Stimulated activated CD4-positive, alpha-beta T cell treated with anti-CD3 and anti-CD28 coated beads, TNF-alpha, amount 100 ng/mL, for 1 hour (primary cell): ENCODE results near the gene PCGF3.
"Not testable (repeated sequence)": the region's sequence is repeated elsewhere in the genome, so short reads cannot be mapped to it uniquely, and the experiment has no call there.

Experiments used
- DNase-seq, 3 donors: peaks; one replicate each; pipeline ENCODE4 v3.0.0-alpha.2; 2020; ENCODE audit warnings: low read depth in 3 of 3, low spot score in 1 of 3

Gene PCGF3

DNA sequence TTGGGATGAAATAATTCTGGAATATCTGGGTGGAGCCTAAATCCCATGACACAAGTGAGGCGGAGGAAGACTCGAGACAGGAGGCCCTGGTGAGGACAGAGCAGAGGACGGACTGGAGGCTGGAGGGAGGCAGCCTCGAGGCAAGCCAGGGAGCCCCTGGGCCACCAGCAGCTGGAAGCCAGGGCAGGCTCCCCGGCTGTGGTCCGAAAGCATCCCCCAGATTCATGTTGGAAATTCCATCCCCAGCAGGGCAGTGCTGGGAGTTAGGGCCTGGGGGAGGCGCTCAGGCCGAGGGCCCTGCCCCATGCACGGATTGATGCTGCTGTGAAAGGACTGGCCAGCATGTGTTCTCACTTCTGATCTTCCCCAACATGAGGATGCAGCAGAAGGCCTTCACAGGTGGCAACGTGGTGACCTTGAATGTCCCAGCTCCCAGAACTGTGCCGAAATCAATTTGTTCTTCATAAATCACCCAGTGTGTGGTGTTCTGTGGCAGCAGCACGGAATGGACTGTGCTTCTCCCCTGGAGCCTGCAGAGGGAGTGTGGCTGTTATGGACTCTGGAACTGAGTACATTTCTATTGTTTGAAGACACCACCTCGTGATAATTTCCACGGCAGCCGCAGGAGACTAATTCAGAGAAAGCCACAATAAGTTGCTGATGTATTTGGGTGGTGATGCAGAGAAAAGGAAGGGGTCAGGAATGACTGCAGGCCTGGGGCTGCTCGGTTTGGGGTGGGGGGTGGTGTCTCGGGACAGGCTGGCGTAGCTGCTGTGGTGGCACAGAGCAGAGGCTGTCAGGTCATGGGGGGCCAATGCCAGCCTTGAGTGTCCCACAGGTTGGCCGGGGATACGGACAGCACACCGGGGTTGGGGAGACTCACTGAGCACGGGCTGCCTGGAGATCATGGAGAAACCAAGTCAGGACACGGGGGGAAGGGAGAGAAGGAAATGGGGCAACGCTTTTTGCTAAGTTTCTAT lies 56.9 kb downstream of the PCGF3 start:
- DNase-seq: no peak

DNA sequence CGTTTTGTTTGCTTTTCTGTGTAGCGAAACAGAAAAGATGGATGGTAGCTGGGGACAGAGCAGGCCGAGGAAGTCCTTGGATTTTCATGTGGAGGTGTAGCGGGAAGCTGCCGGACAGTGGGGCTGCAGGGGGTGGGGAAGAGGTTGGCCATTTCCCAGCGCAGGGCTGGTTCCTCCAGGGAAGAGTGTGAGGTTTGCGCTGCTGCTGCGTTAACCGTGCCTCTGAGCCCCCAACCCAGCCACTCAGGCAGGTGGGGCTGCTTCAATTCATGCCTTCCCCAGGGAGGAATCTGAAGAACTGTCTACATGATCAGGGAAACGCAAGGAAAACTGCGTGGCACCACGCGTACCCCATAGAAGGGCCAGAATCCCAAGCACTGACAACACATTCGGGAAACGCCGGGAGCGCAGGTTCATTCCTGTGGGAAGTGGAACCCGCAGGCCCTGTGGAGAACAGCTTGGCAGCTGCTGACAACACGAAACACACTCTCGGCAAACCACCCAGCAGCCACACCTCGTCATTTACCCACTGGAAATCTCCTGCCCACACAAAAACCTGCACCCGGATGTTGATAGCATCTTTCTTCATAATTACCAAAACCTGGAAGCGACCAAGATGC lies 57.7 kb downstream of the PCGF3 start:
- DNase-seq: no peak

DNA sequence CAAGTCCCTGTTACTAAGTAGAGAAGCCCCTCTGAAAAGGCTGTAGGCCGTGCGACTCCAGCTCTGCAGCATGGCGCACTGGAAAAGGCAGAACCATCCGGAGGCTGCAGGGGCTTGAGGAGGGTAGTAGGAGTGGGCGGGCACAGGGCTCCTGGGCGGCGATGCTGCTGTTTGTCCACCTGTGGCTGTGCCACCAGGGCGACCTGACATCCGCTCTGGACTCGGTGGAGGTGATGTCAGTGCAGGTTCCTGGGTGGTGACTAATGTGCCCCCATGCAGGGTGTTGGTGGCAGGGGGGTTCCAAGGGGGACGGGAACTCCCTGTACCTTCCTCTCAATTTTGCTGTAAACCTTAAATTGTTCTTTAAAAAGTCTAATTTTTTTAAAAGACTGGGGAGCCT lies 58.3 kb downstream of the PCGF3 start:
- no peak for DNase-seq

DNA sequence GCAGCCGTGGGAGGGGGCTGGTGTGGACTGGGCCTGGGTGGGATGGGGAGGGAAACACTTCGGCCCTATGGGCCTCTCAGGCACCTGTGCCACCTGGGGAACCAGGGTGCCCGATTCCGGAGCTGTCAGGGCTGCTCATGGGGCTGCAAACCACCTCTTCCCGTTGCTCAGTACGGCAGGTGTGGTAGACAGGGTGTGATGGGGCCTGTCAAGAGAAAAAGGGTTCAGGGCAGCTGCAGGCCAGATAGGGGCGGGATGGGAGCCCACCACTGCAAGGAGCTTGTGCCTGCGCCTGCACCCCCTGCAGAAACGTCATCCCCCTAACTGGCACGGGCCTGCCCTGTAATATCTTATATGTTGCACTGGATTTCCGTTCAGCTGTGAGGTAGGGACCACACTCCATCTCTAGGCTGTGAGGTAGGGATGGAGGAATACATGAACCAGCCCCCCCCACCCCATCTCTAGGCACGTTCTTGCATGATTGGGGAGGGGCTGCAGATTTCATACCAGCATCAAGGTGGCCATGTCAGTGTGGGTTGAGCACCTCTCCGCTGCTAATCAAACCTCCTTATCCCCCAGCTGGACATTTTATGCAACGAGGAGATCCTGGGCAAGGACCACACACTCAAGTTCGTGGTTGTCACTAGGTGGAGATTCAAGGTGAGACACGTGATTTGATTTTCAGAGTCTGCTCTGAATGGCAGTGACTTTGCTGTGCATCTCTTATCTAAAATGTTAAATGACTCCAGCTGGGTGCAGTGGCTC lies 59.0 kb downstream of the PCGF3 start:
- DNase-seq: no peak

DNA sequence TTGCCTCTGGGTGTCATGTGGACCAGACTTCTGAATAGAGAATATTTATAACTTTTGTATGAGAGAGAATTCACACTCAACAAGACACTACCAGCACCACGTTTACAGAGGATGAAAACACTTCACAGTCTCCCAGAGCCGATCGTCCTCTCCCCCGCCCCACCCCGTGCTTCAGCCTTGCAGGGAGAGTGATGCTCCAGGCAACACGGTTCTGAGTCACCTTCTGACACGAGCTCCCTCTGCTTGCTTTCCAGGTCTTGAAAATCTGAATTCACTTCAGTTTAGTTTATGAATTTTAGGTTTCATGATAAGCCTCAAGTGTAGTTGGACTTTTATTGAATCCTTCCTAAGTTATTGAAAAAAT lies 60.5 kb downstream of the PCGF3 start:
- DNase-seq: no peak

DNA sequence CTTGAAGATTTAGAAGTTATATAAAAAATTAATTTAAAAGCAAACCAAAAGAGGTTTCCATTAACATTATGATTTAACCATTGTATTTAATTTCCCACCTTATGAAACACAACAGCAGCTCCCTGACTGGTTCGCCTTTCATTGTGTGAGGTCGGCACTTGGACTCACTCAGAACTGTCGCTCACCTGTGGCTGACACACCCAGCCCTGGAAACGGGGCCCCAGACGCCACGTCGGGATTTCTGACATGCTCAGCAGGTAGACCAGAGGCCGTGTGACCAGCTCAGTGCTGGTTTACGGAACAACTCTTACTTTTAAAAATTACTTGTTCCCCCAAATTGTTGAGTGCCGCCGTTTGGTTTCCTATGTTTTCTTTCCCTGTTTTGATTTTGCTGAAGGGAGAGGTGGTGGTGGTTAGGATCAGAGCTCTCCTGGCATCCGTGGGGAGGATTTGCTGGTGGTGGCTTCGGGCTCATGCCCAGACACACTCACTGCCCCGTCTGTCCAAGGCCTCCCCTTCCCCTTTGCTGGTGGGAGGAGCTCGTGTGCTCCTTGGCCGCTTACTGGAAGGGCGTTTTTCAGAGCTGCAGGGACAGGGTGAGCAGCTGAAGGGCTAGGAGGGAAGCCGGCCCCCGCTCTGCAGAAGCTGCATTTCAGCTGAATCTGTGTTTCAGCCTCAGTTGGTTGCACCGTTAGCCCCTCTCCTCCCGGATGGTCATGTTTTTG lies 61.1 kb downstream of the PCGF3 start:
- no peak for DNase-seq

DNA sequence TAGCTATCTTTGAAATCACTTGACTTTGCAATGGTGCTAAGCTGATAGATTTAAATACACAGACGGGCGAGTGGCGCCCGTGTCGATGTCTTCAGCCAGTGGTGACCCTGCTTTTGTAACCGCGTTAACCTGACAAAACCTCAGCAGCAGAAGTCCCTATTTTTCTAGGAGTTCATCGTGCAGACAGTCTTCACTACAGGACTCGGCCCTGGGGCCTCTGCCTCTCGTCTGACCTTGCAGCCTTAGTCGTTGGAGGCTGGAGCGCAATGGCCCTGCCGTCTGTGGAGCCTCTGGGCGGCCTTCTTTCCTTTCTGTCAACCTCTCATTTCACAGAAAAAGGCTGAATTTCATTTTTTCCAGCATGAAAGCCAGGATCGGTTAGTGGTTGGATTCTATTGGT lies 62.4 kb downstream of the PCGF3 start:
- no peak for DNase-seq

DNA sequence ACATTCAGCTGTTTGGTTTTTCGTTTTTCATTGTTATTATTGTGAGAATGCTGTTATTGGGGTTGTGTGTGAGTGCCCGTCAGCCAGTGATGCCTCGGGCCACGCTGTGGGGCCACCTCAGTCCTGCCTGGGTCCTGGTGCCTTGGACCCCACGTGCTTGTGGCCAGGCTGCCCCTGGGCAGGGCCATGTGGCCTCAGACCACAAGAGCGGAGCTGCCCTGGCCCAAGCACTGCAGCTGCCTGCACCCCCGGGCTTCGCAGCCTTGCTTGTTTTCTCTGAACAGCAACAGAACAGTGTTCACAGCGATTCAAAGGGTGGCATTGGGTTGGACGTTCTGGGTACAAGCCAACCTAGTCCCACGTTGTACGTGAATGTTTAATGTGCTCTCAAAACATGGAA lies 63.4 kb downstream of the PCGF3 start:
- no peak for DNase-seq

DNA sequence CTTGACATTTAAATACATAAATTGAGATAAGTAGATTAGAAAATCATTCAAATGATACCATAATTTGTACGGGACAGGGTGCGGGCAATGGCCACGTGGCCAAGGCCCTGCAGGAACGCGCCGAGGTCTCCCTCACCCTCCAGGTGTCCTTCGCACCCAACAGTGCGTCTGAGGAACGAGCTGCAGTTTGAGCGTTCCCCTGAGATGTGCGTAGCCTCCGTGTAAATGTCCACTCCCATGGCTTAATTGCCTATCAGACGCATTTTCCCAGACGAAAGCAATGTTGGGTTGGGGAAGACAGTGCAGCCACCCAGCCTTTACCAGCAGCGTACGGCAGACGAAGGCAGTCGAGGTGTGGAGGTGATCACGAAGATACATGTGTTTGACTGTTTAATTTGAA lies 63.9 kb downstream of the PCGF3 start:
- DNase-seq: no peak

DNA sequence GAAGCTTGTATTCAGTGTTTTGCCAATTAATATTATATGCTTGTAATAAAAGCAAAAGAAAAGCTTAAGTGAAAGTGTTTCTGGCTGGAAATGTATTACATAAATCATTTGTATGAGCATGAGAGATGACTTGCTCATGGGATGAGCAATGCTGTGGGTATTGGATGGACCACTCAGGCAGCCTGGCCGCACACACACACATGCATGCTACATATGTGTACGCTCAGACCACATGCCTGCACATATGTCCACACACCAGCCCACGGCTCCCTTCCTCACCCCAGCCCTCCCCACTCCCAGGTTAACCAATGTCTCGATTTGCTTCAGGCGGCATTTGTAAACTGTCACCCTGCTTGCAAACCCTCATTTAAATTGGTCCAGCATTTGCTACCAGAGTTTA lies 64.4 kb downstream of the PCGF3 start:
- DNase-seq: no peak

DNA sequence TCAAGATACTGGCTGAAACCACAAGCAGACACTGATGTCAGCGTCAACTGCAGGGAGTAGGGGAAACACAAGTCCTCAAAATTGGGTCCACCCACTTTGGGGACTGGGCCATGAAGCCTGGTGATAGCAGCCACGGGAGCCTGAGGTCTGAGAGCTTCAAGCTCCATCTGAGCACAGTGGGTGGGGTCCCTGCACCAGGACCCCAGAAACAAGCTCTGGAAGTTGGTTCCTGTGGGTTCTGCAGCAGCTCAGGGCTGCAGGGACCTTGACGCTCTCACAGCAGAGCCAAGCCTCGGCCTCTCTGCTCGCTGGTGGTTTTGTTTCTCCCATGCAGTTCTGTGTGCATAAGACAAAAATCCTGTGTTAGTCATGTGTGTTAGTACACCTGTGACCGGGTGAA lies 65.8 kb downstream of the PCGF3 start:
- DNase-seq: no peak

DNA sequence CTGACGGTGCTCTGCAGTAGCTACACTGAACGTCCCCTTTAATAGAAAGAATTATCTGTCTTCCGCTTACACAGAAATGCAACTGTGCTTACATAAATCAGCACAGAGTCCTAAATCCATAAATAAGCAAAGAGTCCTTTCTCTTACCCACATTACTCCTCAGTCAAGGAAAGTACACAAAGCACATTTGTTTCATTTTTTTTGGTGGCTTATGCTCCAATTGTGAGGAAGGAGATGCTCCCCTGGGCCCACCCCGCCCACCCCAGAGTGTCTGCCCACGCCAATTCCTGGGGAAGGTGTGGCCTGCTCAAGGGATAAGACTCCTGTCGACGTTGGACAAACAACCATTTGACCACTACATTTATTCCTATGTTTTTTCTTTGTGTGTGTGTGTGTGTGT lies 66.5 kb downstream of the PCGF3 start:
- no peak for DNase-seq

DNA sequence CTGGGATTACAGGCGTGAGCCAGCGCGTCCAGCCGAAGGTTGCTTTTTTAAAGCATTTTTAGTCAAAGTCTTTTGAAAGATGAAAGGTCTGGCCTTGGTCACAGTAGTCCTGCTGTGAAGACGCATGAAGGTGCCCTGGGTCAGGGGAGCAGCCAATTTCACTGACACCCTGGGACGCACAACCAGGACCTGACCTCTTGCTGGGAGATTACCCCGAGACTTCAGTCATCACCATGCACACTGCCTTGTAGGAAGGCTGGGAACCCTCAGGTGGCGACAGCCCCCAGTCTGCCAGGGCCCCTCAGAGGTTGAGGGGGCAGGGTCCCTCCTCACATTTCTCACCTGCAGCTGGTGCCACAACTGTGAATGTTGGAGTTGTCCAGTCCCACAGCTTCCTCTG lies 67.1 kb downstream of the PCGF3 start:
- DNase-seq: no peak

DNA sequence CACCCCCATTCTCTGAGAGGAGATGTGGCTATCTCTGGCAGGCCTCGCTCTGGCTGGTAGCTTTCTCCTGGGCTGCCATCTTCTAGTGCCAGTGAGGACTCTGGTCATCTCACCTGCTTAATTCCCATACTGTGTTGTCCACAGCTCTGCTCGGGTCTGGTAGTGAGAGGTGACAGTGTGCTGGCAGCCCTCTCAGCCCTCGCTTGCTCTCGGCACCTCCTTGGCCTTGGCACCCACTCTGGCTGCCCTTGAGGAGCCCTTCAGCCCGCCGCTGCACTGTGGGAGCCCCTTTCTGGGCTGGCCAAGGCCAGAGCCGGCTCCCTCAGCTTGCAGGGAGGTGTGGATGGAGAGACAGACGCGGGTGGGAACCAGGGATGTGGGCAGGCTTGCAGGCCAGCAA lies 67.6 kb downstream of the PCGF3 start:
- no peak for DNase-seq

DNA sequence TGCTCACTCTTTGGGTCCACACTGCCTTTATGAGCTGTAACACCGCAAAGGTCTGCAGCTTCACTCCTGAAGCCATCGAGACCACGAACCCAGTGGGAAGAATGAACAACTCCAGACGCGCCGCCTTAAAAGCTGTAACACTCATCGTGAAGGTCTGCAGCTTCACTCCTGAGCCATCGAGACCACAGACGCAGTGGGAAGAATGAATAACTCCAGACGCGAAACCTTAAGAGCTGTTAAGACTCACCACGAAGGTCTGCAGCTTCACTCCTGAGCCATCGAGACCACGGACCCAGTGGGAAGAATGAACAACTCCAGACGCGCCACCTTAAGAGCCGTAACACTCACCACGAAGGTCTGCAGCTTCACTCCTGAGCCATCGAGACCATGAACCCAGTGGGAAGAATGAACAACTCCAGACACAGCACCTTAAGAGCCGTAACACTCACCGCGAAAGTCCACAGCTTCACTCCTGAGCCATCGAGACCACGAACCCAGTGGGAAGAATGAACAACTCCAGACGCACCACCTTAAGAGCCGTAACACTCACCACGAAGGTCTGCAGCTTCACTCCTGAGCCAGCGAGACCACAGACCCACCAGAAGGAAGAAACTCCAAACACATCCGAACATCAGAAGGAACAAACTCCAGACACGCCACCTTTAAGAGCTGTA lies 68.9 kb downstream of the PCGF3 start:
- DNase-seq: not testable (repeated sequence)

DNA sequence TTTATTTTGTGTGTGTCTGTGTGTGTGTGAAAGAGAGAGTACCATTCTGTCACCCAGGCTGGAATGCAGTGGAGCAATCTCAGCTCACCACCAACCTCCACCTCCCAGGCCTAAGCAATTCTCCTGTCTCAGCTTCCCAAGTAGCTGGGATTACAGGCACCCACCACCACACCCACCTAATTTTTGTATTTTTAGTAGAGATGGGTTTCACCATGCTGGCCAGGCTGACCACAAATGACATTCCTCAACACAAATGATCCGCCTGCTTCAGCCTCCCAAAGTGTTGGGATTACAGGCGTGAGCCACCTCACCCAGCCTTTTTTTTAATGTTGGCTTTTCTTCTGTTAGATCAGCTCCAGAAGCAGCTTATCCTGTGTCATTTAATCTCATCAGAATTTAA lies 69.9 kb downstream of the PCGF3 start:
- not testable (repeated sequence) for DNase-seq

DNA sequence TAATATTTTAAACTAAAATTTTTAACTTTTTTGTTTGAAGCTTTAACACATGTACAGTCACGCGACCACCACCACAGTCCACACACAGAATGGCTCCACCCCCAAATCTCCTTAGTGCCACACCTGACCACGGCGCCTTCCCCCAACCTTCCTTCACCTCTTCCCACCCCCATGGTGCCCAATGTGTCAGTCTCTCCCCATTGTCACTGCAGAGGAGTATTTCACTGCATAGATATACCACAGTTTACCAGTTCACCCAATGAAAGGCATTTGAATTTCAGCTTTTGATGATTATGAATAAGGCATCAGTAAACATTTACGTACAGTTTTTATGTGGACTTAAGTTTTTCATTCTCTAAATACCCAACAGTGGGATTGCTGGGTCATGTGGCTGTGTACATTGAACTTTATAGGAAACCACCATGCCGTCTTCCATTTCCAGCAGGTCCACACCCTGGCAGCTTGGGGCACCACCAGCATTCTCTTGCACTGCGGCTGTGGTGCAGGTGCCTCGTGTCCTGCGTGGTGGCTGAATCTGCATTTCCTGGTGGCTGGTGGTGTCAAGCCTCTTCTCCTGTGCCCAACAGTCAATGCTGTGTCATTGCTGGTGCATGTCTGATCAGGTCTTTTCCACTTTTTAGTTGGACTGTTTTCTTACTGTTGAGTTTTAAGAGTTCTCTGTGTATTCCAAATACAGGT lies 71.3 kb downstream of the PCGF3 start:
- no peak for DNase-seq

DNA sequence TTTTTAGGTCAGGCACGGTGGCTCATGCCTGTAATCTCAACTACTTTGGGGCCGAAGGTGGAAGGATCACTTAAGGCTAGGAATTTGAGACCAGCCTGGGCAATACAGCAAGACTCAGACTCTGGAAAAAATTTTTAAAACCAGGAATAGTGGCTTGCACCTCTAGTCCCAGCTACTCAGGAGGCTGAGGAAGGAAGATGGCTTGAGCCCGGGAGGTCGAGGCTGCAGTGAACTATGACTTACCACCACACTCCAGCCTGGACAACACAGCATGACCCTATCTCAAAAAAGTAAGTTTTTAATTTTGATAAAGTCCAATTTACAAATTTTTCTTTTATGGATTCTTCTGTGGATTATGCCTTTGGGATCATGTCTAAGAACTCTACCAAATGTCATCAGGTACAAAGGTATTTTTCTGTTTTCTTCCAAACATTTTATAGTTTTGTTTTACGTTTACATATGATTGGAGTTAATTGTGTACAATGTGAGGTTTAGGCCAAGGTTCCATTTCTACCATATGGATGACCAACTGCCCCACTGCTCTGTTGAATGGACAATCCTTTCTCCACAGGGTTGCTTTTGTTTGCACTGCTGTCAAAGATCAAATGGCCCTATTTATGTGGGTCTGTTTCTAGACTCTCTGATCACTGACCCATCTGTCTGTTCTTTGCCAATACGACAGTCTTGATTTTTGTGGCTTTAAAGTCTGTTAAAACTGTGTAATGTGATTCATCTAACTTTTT lies 72.1 kb downstream of the PCGF3 start:
- no peak for DNase-seq

DNA sequence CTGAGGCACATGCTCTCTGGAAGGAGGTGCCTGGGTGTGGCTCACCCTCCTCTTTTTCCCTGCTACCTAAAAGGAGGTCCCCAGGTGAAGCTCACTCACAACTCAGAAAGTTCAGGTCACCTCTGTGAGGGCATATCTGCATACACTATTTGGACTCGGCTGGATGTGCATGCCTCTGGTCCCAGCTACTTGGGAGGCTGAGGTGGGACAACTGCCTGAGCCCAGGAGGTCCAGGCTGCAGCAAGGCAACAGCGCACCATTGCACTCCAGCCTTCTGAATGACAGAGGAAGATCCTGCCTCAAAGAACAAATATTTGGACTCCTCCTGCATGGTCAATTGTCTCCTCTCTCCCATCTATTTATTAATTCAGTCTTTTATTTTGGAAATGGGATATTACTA lies 73.9 kb downstream of the PCGF3 start:
- DNase-seq: no peak
